Parathyroid adenoma (tissue), 2 donors: ENCODE results near the gene EMX1.

Experiments
- H2AFZ ChIP-seq: fragments of 300-600 bp; sonication (generic); one replicate; pipeline ENCODE4 v1.7.0; 2017; ENCODE audit warnings: antibody characterized with exemption, mild to moderate bottlenecking
- H3K27ac ChIP-seq: fragments of 300-600 bp; sonication (generic); one replicate; pipeline ENCODE4 v1.7.0; 2017
- H3K27me3 ChIP-seq: fragments of 300-600 bp; sonication (generic); one replicate; pipeline ENCODE4 v1.7.0; 2017; ENCODE audit warnings: low read length; ENCODE audit not compliant: control insufficient read depth, insufficient read depth
- H3K36me3 ChIP-seq: fragments of 300-600 bp; sonication (generic); one replicate; pipeline ENCODE4 v1.7.0; 2017; ENCODE audit warnings: low read length; ENCODE audit not compliant: control insufficient read depth, insufficient read depth
- H3K4me1 ChIP-seq: fragments of 300-600 bp; sonication (generic); one replicate; pipeline ENCODE4 v1.7.0; 2017; ENCODE audit warnings: control low read depth
- H3K4me2 ChIP-seq: fragments of 300-600 bp; sonication (generic); one replicate; pipeline ENCODE4 v1.7.0; 2017; ENCODE audit warnings: low read length
- H3K4me3 ChIP-seq: fragments of 300-600 bp; sonication (generic); one replicate; pipeline ENCODE4 v1.7.0; 2017; ENCODE audit warnings: low read depth, low read length
- H3K79me2 ChIP-seq: fragments of 300-600 bp; sonication (generic); one replicate; pipeline ENCODE4 v1.7.0; 2017; ENCODE audit warnings: control low read depth
- H3K9ac ChIP-seq: fragments of 300-600 bp; sonication (generic); one replicate; pipeline ENCODE4 v1.7.0; 2017; ENCODE audit warnings: mild to moderate bottlenecking
- H3K9me3 ChIP-seq: fragments of 300-600 bp; sonication (generic); one replicate; pipeline ENCODE4 v1.7.0; 2017; ENCODE audit warnings: low read length; ENCODE audit not compliant: control insufficient read depth
- TF ChIP-seq, protein P1 (sequence below): fragments of 300-600 bp; sonication (generic); IDR thresholded peaks from one replicate; pipeline ENCODE4 v1.7.0; 2017; ENCODE audit warnings: antibody characterized with exemption, mild to moderate bottlenecking
- donor health status: primary hyperparathyroidism.

The EMX1 gene

GRCh38 chr2:72932045-72932740, 14.9 kb downstream of the EMX1 start:
- H3K27ac ChIP-seq = no peak overlapping the region
- no peaks in the 10 kb centered on the region for H3K36me3 ChIP-seq
- H3K79me2 ChIP-seq = no peaks in the 10 kb centered on the region
- no peaks in the 10 kb centered on the region for H3K27me3 ChIP-seq
- no peak overlapping the region for H3K4me2 ChIP-seq
- H3K9ac ChIP-seq = no peak overlapping the region
- no peak overlapping the region for H2AFZ ChIP-seq
- TF ChIP-seq, protein P1, sequence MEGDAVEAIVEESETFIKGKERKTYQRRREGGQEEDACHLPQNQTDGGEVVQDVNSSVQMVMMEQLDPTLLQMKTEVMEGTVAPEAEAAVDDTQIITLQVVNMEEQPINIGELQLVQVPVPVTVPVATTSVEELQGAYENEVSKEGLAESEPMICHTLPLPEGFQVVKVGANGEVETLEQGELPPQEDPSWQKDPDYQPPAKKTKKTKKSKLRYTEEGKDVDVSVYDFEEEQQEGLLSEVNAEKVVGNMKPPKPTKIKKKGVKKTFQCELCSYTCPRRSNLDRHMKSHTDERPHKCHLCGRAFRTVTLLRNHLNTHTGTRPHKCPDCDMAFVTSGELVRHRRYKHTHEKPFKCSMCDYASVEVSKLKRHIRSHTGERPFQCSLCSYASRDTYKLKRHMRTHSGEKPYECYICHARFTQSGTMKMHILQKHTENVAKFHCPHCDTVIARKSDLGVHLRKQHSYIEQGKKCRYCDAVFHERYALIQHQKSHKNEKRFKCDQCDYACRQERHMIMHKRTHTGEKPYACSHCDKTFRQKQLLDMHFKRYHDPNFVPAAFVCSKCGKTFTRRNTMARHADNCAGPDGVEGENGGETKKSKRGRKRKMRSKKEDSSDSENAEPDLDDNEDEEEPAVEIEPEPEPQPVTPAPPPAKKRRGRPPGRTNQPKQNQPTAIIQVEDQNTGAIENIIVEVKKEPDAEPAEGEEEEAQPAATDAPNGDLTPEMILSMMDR = no peak
- H3K4me3 ChIP-seq = no peak overlapping the region
- H3K9me3 ChIP-seq = no peaks in the 10 kb centered on the region
- peaks cover 6% of the 10 kb centered on the region for H3K4me1 ChIP-seq

GRCh38 chr2:72932805-72933204, 15.5 kb downstream of the EMX1 start:
- H3K9me3 ChIP-seq = no peaks in the 10 kb centered on the region
- no peak overlapping the region for H3K9ac ChIP-seq
- H3K4me2 ChIP-seq = no peak overlapping the region
- H3K27ac ChIP-seq = no peak overlapping the region
- peaks cover 6% of the 10 kb centered on the region for H3K4me1 ChIP-seq
- H3K79me2 ChIP-seq = no peaks in the 10 kb centered on the region
- H3K4me3 ChIP-seq = no peak overlapping the region
- TF ChIP-seq, protein P1 = no peak
- H3K36me3 ChIP-seq = no peaks in the 10 kb centered on the region
- no peak overlapping the region for H2AFZ ChIP-seq
- no peaks in the 10 kb centered on the region for H3K27me3 ChIP-seq

DNA sequence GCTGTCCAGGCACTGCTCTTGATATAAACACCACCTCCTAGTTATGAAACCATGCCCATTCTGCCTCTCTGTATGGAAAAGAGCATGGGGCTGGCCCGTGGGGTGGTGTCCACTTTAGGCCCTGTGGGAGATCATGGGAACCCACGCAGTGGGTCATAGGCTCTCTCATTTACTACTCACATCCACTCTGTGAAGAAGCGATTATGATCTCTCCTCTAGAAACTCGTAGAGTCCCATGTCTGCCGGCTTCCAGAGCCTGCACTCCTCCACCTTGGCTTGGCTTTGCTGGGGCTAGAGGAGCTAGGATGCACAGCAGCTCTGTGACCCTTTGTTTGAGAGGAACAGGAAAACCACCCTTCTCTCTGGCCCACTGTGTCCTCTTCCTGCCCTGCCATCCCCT, 15.9 kb downstream of the EMX1 start:
- Histone ChIP-seq H3K9me3 (no peaks in the 10 kb centered on the region), H3K4me3 (no peak overlapping the region), H3K4me2 (no peak overlapping the region), H3K9ac (no peak overlapping the region), H3K36me3 (no peaks in the 10 kb centered on the region), H2AFZ (no peak overlapping the region), H3K27me3 (no peaks in the 10 kb centered on the region), H3K4me1 (peaks cover 6% of the 10 kb centered on the region), H3K79me2 (no peaks in the 10 kb centered on the region), H3K27ac (no peak overlapping the region)
- TF ChIP-seq, protein P1 = no peak

- Histone ChIP-seq H3K4me1 (peaks cover 6% of the 10 kb centered on the region), H2AFZ (no peak overlapping the region), H3K79me2 (no peaks in the 10 kb centered on the region), H3K9me3 (no peaks in the 10 kb centered on the region), H3K4me2 (no peak overlapping the region), H3K9ac (no peak overlapping the region), H3K27me3 (no peaks in the 10 kb centered on the region), H3K4me3 (no peak overlapping the region), H3K36me3 (no peaks in the 10 kb centered on the region), H3K27ac (no peak overlapping the region)
- TF ChIP-seq, protein P1 = no peak
Measured at GRCh38 chr2:72933646-72934151, 16.4 kb downstream of the EMX1 start.
